22Rv1 (cell line): ENCODE results near the gene OPRD1.

ENCODE experiments used
- H3K27ac ChIP-seq: fragments of 450-650 bp; 2 replicates; pipeline ENCODE4 v1.5.1; 2017
- CTCF ChIP-seq: fragments of 450-650 bp; IDR thresholded peaks from 2 replicates; pipeline ENCODE4 v1.5.1; 2017; ENCODE audit warnings: mild to moderate bottlenecking
- ZFX ChIP-seq: fragments of 450-650 bp; IDR thresholded peaks from 2 replicates; pipeline ENCODE4 v1.6.1; 2017; ENCODE audit warnings: antibody characterized with exemption, borderline replicate concordance

OPRD1 gene

GRCh38 chr1:28915031-28915895, 103.3 kb downstream of the OPRD1 start:
- peak overlapping the region; percentile 70 for H3K27ac ChIP-seq
- no peak for TF ChIP-seq ZFX
- no peak for TF ChIP-seq CTCF

- no peak overlapping the region for H3K27ac ChIP-seq
- TF ChIP-seq ZFX, result no peak
- no peak for TF ChIP-seq CTCF
Measured at GRCh38 chr1:28917757-28918118, 105.8 kb downstream of the OPRD1 start.
